AG20443 (cell line): ENCODE results near the gene PCDHGA4.
"Not testable (repeated sequence)": the region's sequence is repeated elsewhere in the genome, so short reads cannot be mapped to it uniquely, and the experiment has no call there.

Experiments
- DNase-seq: peaks from one replicate; pipeline ENCODE4 v3.0.0; 2012; ENCODE audit warnings: low spot score, mixed read lengths

The PCDHGA4 gene

GRCh38 chr5:141384471-141385267, 29.8 kb downstream of the PCDHGA4 start:
- no peak for DNase-seq

- peak; percentile 62 for DNase-seq
These were observed 32.9 kb downstream of the PCDHGA4 start, which contains the start of gene PCDHGB4 for GRCh38 chr5:141387557-141388311. Gene PCDHGB4 (plus strand): TSS chr5:141387698. CDS start chr5:141387885, 187 bp downstream.

GRCh38 chr5:141388661-141389060, 33.8 kb downstream of the PCDHGA4 start:
- no peak for DNase-seq

- no peak for DNase-seq
These were observed 34.6 kb downstream of the PCDHGA4 start for GRCh38 chr5:141389153-141390042.

GRCh38 chr5:141392429-141393198, 37.8 kb downstream of the PCDHGA4 start, which contains the start of gene PCDHGA8:
Gene PCDHGA8 (plus strand): TSS chr5:141392633. CDS start chr5:141392814, 181 bp downstream.
- no peak for DNase-seq

- DNase-seq: no peak
These were observed 38.4 kb downstream of the PCDHGA4 start for GRCh38 chr5:141393267-141393666.

- not testable (repeated sequence) for DNase-seq
These were observed 39.8 kb downstream of the PCDHGA4 start for GRCh38 chr5:141394401-141395187.

- DNase-seq: peak; percentile 46
These were observed 43.1 kb downstream of the PCDHGA4 start, which contains the start of gene PCDHGB5 for GRCh38 chr5:141397756-141398551. Gene PCDHGB5 (plus strand): TSS chr5:141397947. CDS start chr5:141398128, 181 bp downstream.

- DNase-seq: no peak
These were observed 43.8 kb downstream of the PCDHGA4 start for GRCh38 chr5:141398608-141399007.

GRCh38 chr5:141399555-141400258, 44.9 kb downstream of the PCDHGA4 start:
- no peak for DNase-seq

GRCh38 chr5:141402553-141403243, 47.9 kb downstream of the PCDHGA4 start, which contains the start of gene PCDHGA9:
Gene PCDHGA9 (plus strand): TSS chr5:141402778. CDS start chr5:141402953, 175 bp downstream.
- DNase-seq: peak; percentile 42

GRCh38 chr5:141403387-141403786, 48.6 kb downstream of the PCDHGA4 start:
- no peak for DNase-seq
